Tibial artery (tissue), 4 donors: ENCODE results near the gene COL24A1.

Source experiments
- DNase-seq, 2 donors: peaks; one replicate each; pipeline ENCODE4 v3.0.0-alpha.2; 2019
- H3K27ac ChIP-seq, 2 donors: fragments of 200-600 bp; sonication (generic) in 1 of 2; 1 replicate in 1 of 2; 2 replicates in 1 of 2; pipeline ENCODE4 v1.5.1; 2018 to 2019; ENCODE audit warnings: mild to moderate bottlenecking in 1 of 2
- H3K27me3 ChIP-seq, 2 donors: fragments of 200-600 bp; sonication (generic) in 1 of 2; one replicate each; pipeline versions ENCODE4 v1.5.1 to v1.6.0; 2016 to 2019
- H3K36me3 ChIP-seq, 3 donors: fragments of 200-600 bp; sonication (generic) in 2 of 3; one replicate each; pipeline ENCODE4 v1.5.1; 2016 to 2019; ENCODE audit warnings: mild to moderate bottlenecking in 2 of 3
- H3K4me1 ChIP-seq, 4 donors: fragments of 200-600 bp; sonication (generic) in 2 of 4; 1 replicate in 3 of 4; 2 replicates in 1 of 4; pipeline ENCODE4 v1.5.1; 2016 to 2019
- H3K4me3 ChIP-seq, 2 donors: fragments of 200-600 bp; sonication (generic) in 1 of 2; 1 replicate in 1 of 2; 2 replicates in 1 of 2; pipeline ENCODE4 v1.5.1; 2018 to 2019; ENCODE audit warnings: mild to moderate bottlenecking in 2 of 2
- H3K9me3 ChIP-seq, 3 donors: fragments of 200-600 bp; sonication (generic) in 1 of 3; one replicate each; pipeline ENCODE4 v1.5.1; 2016 to 2019
- CTCF ChIP-seq, 2 experiments: fragments of 200-600 bp in 1 of 2; fragments of 450-650 bp in 1 of 2; IDR thresholded peaks; one replicate each; pipeline ENCODE4 v1.5.1; 2017 to 2019; ENCODE audit warnings: antibody characterized with exemption in 2 of 2, mild to moderate bottlenecking in 1 of 2, moderate library complexity in 1 of 2
- intact Hi-C: fragments of 100-400 bp; cut with DNase I; formaldehyde crosslinking; loops from one replicate; pipeline ENCODE4 v1.15.0; 2023; ENCODE audit warnings: low total_unique reads

The COL24A1 gene

GRCh38 chr1:85692730-85693314, 463.8 kb downstream of the COL24A1 start:
- peaks cover 0 to 3% (median 0%) of the 10 kb centered on the region in 4 donors for H3K4me1 ChIP-seq
- peaks cover 0 to 6% (median 0%) of the 10 kb centered on the region in 3 donors for H3K36me3 ChIP-seq
- H3K4me3 ChIP-seq, result no peak overlapping the region
- TF ChIP-seq CTCF (IDR thresholded peaks at IDR 0.05), result peak; percentile 47 to 61
- DNase-seq, result no peak
- H3K27ac ChIP-seq, result peak overlapping the region in 1 of 2 donors; percentile 6
- H3K9me3 ChIP-seq, result no peaks in the 10 kb centered on the region
- intact Hi-C loops, result loop anchor here (2.0 kb wide), 1 partner anchor 386 kb away; no protein-coding TSS in a partner anchor
- H3K27me3 ChIP-seq, result no peaks in the 10 kb centered on the region

GRCh38 chr1:85689775-85690404, 466.7 kb downstream of the COL24A1 start:
- no peak overlapping the region for H3K27ac ChIP-seq
- no peak overlapping the region for H3K4me3 ChIP-seq
- no peak for DNase-seq
- H3K9me3 ChIP-seq, result no peaks in the 10 kb centered on the region
- peaks cover 0 to 6% (median 0%) of the 10 kb centered on the region in 3 donors for H3K36me3 ChIP-seq
- H3K27me3 ChIP-seq, result no peaks in the 10 kb centered on the region
- no peak for TF ChIP-seq CTCF (IDR thresholded peaks at IDR 0.05)
- H3K4me1 ChIP-seq, result no peaks in the 10 kb centered on the region
- intact Hi-C loops, result no loop called here

GRCh38 chr1:85683292-85684025, 473.1 kb downstream of the COL24A1 start:
- H3K27ac ChIP-seq, result no peak overlapping the region
- peaks cover 0 to 11% (median 11%) of the 10 kb centered on the region in 3 donors for H3K36me3 ChIP-seq
- no peak overlapping the region for H3K4me3 ChIP-seq
- H3K4me1 ChIP-seq, result peaks cover 0 to 8% (median 1%) of the 10 kb centered on the region in 4 donors
- H3K9me3 ChIP-seq, result no peaks in the 10 kb centered on the region
- no peak for TF ChIP-seq CTCF (IDR thresholded peaks at IDR 0.05)
- no peaks in the 10 kb centered on the region for H3K27me3 ChIP-seq
- DNase-seq, result no peak
- intact Hi-C loops, result no loop called here

GRCh38 chr1:85681087-85681486, 475.5 kb downstream of the COL24A1 start:
- intact Hi-C loops, result no loop called here
- H3K27me3 ChIP-seq, result no peaks in the 10 kb centered on the region
- DNase-seq, result no peak
- H3K9me3 ChIP-seq, result no peaks in the 10 kb centered on the region
- no peak overlapping the region for H3K27ac ChIP-seq
- no peak overlapping the region for H3K4me3 ChIP-seq
- no peak for TF ChIP-seq CTCF (IDR thresholded peaks at IDR 0.05)
- peaks cover 0 to 8% (median 1%) of the 10 kb centered on the region in 4 donors for H3K4me1 ChIP-seq
- H3K36me3 ChIP-seq, result peaks cover 8 to 23% (median 19%) of the 10 kb centered on the region in 3 donors
